NCI-H748 treated with DMSO at 0.1 percent for 48 hours (cell line): ENCODE measurements around the gene MAGT1.
"Not testable (repeated sequence)": the region's sequence is repeated elsewhere in the genome, so short reads cannot be mapped to it uniquely, and the experiment has no call there.

Source experiments
- DNase-seq: peaks from one replicate; lab custom pipeline; 2025; lab: John Stamatoyannopoulos, UW

MAGT1 gene

GRCh38 chrX:77894921-77895886 is at the start of gene MAGT1:
TSS of gene MAGT1 (minus strand) at chrX:77895435. CDS start at chrX:77895410, 25 bp downstream.
- peak; percentile 86 for DNase-seq

- DNase-seq = not testable (repeated sequence)
These were observed 49.8 kb upstream of the MAGT1 start for GRCh38 chrX:77945031-77945430.

GRCh38 chrX:77938083-77938680 is 42.9 kb upstream of the MAGT1 start:
- no peak for DNase-seq

GRCh38 chrX:77937291-77937690 is 42.1 kb upstream of the MAGT1 start:
- DNase-seq = no peak

GRCh38 chrX:77936299-77936698 is 41.1 kb upstream of the MAGT1 start:
- DNase-seq = no peak

GRCh38 chrX:77935886-77936285 is 40.7 kb upstream of the MAGT1 start:
- no peak for DNase-seq

GRCh38 chrX:77930581-77930980 is 35.3 kb upstream of the MAGT1 start:
- no peak for DNase-seq

- no peak for DNase-seq
These were observed 30.5 kb upstream of the MAGT1 start for GRCh38 chrX:77925764-77926163.

- no peak for DNase-seq
These were observed 29.2 kb upstream of the MAGT1 start for GRCh38 chrX:77924320-77924859.

GRCh38 chrX:77922787-77923186 is 27.6 kb upstream of the MAGT1 start:
- DNase-seq = no peak

- not testable (repeated sequence) for DNase-seq
These were observed 24.1 kb upstream of the MAGT1 start for GRCh38 chrX:77919370-77919769.

- no peak for DNase-seq
These were observed 23.3 kb upstream of the MAGT1 start for GRCh38 chrX:77918568-77918967.

GRCh38 chrX:77917294-77917933 is 22.2 kb upstream of the MAGT1 start:
- no peak for DNase-seq

- peak; percentile 55 for DNase-seq
These were observed 15.0 kb upstream of the MAGT1 start, which contains the start of gene ATP7A for GRCh38 chrX:77910108-77910840. TSS of gene ATP7A (plus strand) at chrX:77910693. CDS start at chrX:77971642, 60,949 bp downstream.

GRCh38 chrX:77901506-77901905 is 6.3 kb upstream of the MAGT1 start:
- DNase-seq = no peak

- DNase-seq = no peak
These were observed 5.5 kb upstream of the MAGT1 start for GRCh38 chrX:77900688-77901087.

GRCh38 chrX:77899081-77899828 is 4.0 kb upstream of the MAGT1 start, which contains the start of gene COX7B:
TSS of gene COX7B (plus strand) at chrX:77899468. CDS start at chrX:77899554, 86 bp downstream.
- peak; percentile 96 for DNase-seq

- no peak for DNase-seq
These were observed 1.5 kb downstream of the MAGT1 start for GRCh38 chrX:77893713-77894112.

GRCh38 chrX:77892887-77893286 is 2.3 kb downstream of the MAGT1 start:
- DNase-seq = no peak

- DNase-seq = not testable (repeated sequence)
These were observed 13.8 kb downstream of the MAGT1 start for GRCh38 chrX:77881418-77881817.

GRCh38 chrX:77875372-77875771 is 19.9 kb downstream of the MAGT1 start:
- no peak for DNase-seq
